AML-193 (cell line): ENCODE results near the gene ADISSP.

Experiments used
- DNase-seq, 2 experiments: peaks; one replicate each; lab custom pipeline; 2025; lab: John Stamatoyannopoulos, UW

Gene ADISSP

GRCh38 chr20:3781153-3781910 is 13.8 kb upstream of the ADISSP start, which contains the start of gene SPEF1:
TSS of gene SPEF1 (minus strand) at chr20:3781448. CDS start at chr20:3781287, 161 bp downstream.
- DNase-seq = peak; percentile 69 to 81

- DNase-seq = no peak
Measured at GRCh38 chr20:3778976-3779375, 11.4 kb upstream of the ADISSP start.

GRCh38 chr20:3777716-3778629 is 10.4 kb upstream of the ADISSP start:
- no peak for DNase-seq

- no peak for DNase-seq
Measured at GRCh38 chr20:3777381-3777715, 9.8 kb upstream of the ADISSP start.

- DNase-seq = no peak
Measured at GRCh38 chr20:3775457-3776108, 8.0 kb upstream of the ADISSP start.

- DNase-seq = no peak
Measured at GRCh38 chr20:3771552-3772058, 4.1 kb upstream of the ADISSP start.

- peak; percentile 59 to 61 for DNase-seq
Measured at GRCh38 chr20:3768342-3769130, 983 bp upstream of the ADISSP start.

- no peak for DNase-seq
Measured at GRCh38 chr20:3767110-3767426, 485 bp downstream of the ADISSP start.

- DNase-seq = no peak
Measured at GRCh38 chr20:3766422-3767109, 987 bp downstream of the ADISSP start.

GRCh38 chr20:3765171-3765882 is 2.2 kb downstream of the ADISSP start:
- DNase-seq = no peak

GRCh38 chr20:3764659-3765058 is 2.9 kb downstream of the ADISSP start:
- no peak for DNase-seq

- DNase-seq = peak; percentile 35 to 42
Measured at GRCh38 chr20:3763671-3764601, 3.6 kb downstream of the ADISSP start.

- no peak for DNase-seq
Measured at GRCh38 chr20:3760655-3761348, 6.8 kb downstream of the ADISSP start.

- no peak for DNase-seq
Measured at GRCh38 chr20:3759884-3760283, 7.7 kb downstream of the ADISSP start.

GRCh38 chr20:3759316-3759823 is 8.2 kb downstream of the ADISSP start:
- DNase-seq = no peak

GRCh38 chr20:3758566-3758965 is 9.0 kb downstream of the ADISSP start:
- DNase-seq = no peak

GRCh38 chr20:3757268-3757667 is 10.3 kb downstream of the ADISSP start:
- DNase-seq = no peak

GRCh38 chr20:3755814-3756480 is 11.6 kb downstream of the ADISSP start:
- no peak for DNase-seq
